Inferior parietal cortex (tissue), 1 donor: ENCODE data around the gene SUPT5H.

Experiments
- DNase-seq: peaks from one replicate; pipeline ENCODE4 v3.0.0-alpha.2; 2016; ENCODE audit errors: extremely low spot score

The SUPT5H gene

GRCh38 chr19:39409208-39410016 lies 36.0 kb upstream of the SUPT5H start:
- DNase-seq = no peak

GRCh38 chr19:39410017-39410830 lies 35.2 kb upstream of the SUPT5H start:
- no peak for DNase-seq

- DNase-seq = no peak
These were observed 34.6 kb upstream of the SUPT5H start for GRCh38 chr19:39410831-39411080.

GRCh38 chr19:39411081-39411831 lies 34.1 kb upstream of the SUPT5H start:
- DNase-seq = no peak

GRCh38 chr19:39411832-39412099 lies 33.6 kb upstream of the SUPT5H start:
- peak; percentile 91 for DNase-seq

GRCh38 chr19:39412100-39412866 lies 33.1 kb upstream of the SUPT5H start, which contains the start of gene PLEKHG2:
PLEKHG2 (plus strand) TSS chr19:39412669; CDS start chr19:39414087, 1,418 bp downstream.
- peak; percentile 98 for DNase-seq

GRCh38 chr19:39412867-39413271 lies 32.5 kb upstream of the SUPT5H start:
- no peak for DNase-seq

- DNase-seq = no peak
These were observed 32.0 kb upstream of the SUPT5H start for GRCh38 chr19:39413272-39413910.

- DNase-seq = no peak
These were observed 31.3 kb upstream of the SUPT5H start for GRCh38 chr19:39413911-39414608.

- no peak for DNase-seq
These were observed 30.0 kb upstream of the SUPT5H start for GRCh38 chr19:39415111-39416046.

GRCh38 chr19:39416152-39417120 lies 28.9 kb upstream of the SUPT5H start:
- DNase-seq = no peak

- DNase-seq = no peak
These were observed 27.8 kb upstream of the SUPT5H start for GRCh38 chr19:39417463-39418181.

- DNase-seq = no peak
These were observed 26.4 kb upstream of the SUPT5H start for GRCh38 chr19:39419003-39419402.

- no peak for DNase-seq
These were observed 24.6 kb upstream of the SUPT5H start for GRCh38 chr19:39420769-39421168.

- no peak for DNase-seq
These were observed 23.4 kb upstream of the SUPT5H start for GRCh38 chr19:39422020-39422419.

- no peak for DNase-seq
These were observed 21.9 kb upstream of the SUPT5H start for GRCh38 chr19:39423258-39424086.

GRCh38 chr19:39424934-39425333 lies 20.4 kb upstream of the SUPT5H start:
- no peak for DNase-seq
